Sciatic nerve (tissue), 2 donors: ENCODE results near the gene NTN5. TPM values are rescaled to one million over a fixed set of nuclear protein-coding genes. Genes with fewer than 3 reads are reported as not detected.
"Not testable (repeated sequence)": the region's sequence is repeated elsewhere in the genome, so short reads cannot be mapped to it uniquely, and the experiment has no call there.

Source experiments
- ATAC-seq: fragments of 200-7000 bp; cut with Tn5 transposase; one replicate; pipeline ENCODE4 v1.9.1; 2020; ENCODE audit warnings: mild to moderate bottlenecking, moderate library complexity
- DNase-seq: peaks from one replicate; pipeline ENCODE4 v3.0.0-alpha.2; 2020; ENCODE audit warnings: low spot score
- intact Hi-C: fragments of 100-400 bp; cut with DNase I; formaldehyde crosslinking; loops from one replicate; pipeline ENCODE4 v1.14.2; 2022
- total RNA-seq: library from RNA; stranded (reverse); fragmentation: NEBNext Ultra II Directional; extraction: Animal tissue kit (Norgen Biotek cat#: 25700); gene quantifications from one replicate; pipeline ENCODE4 v1.2.1, GENCODE V29; 2021
- donor health status: DM: no; HTN: no; CAD: no.
- donor health status: DM: no; HTN: no; CAD: no.

Gene NTN5
- total RNA-seq, 1 donor from 2014 or later, result 1.4 TPM

GRCh38 chr19:48635263-48635965 lies 37.4 kb downstream of the NTN5 start:
- intact Hi-C loops, result no loop called here
- DNase-seq, result peak; percentile 86
- peak; percentile 33 for ATAC-seq

- ATAC-seq (peak; percentile 66), DNase-seq (peak; percentile 98)
- intact Hi-C loops, result no loop called here
These were observed 38.2 kb downstream of the NTN5 start for GRCh38 chr19:48634424-48635262.

- DNase-seq (no peak), ATAC-seq (no peak)
- intact Hi-C loops, result no loop called here
These were observed 38.8 kb downstream of the NTN5 start for GRCh38 chr19:48634036-48634342.

- intact Hi-C loops, result no loop called here
- DNase-seq, result peak; percentile 72
These were observed 39.4 kb downstream of the NTN5 start for GRCh38 chr19:48633148-48634035.

GRCh38 chr19:48632692-48633147 lies 40.1 kb downstream of the NTN5 start:
- intact Hi-C loops, result no loop called here
- DNase-seq (no peak), ATAC-seq (no peak)

More at GRCh38 chr19:48633148-48634035, 39.4 kb downstream of the NTN5 start:
- no peak for ATAC-seq

- ATAC-seq, DNase-seq, intact Hi-C loops: not testable (repeated sequence)
These were observed 40.5 kb downstream of the NTN5 start for GRCh38 chr19:48632286-48632685.

- intact Hi-C loops, result no loop called here
- ATAC-seq, result no peak
- DNase-seq, result no peak
These were observed 41.6 kb downstream of the NTN5 start for GRCh38 chr19:48631225-48631624.

- intact Hi-C loops, result no loop called here
- DNase-seq (peak; percentile 83), ATAC-seq (no peak)
These were observed 42.3 kb downstream of the NTN5 start for GRCh38 chr19:48630296-48631063.

- ATAC-seq (peak; percentile 9), DNase-seq (peak; percentile 83)
- intact Hi-C loops, result no loop called here
These were observed 43.1 kb downstream of the NTN5 start for GRCh38 chr19:48629599-48630295.

- intact Hi-C loops, result no loop called here
- peak; percentile 61 for DNase-seq
- no peak for ATAC-seq
These were observed 43.6 kb downstream of the NTN5 start for GRCh38 chr19:48629297-48629598.

GRCh38 chr19:48628486-48629296 lies 44.1 kb downstream of the NTN5 start:
- DNase-seq (peak; percentile 71), ATAC-seq (no peak)
- intact Hi-C loops, result no loop called here

- DNase-seq, result no peak
- no peak for ATAC-seq
- intact Hi-C loops, result no loop called here
These were observed 44.9 kb downstream of the NTN5 start for GRCh38 chr19:48627865-48628314.

GRCh38 chr19:48627201-48627864 lies 45.5 kb downstream of the NTN5 start:
- no peak for DNase-seq
- intact Hi-C loops, result no loop called here
- no peak for ATAC-seq

GRCh38 chr19:48625891-48626327 lies 46.9 kb downstream of the NTN5 start:
- intact Hi-C loops, result no loop called here
- no peak for ATAC-seq
- DNase-seq, result no peak

- DNase-seq (no peak), ATAC-seq (no peak)
- intact Hi-C loops, result no loop called here
These were observed 47.8 kb downstream of the NTN5 start for GRCh38 chr19:48624791-48625723.
